HG02885 (cell line): ENCODE measurements around the gene FAM227A.

ENCODE experiments used
- ATAC-seq: cut with Tn5 transposase; IDR thresholded peaks from one replicate; pipeline ENCODE4 v1.9.1; 2021; ENCODE audit warnings: mild to moderate bottlenecking; ENCODE audit not compliant: unreplicated experiment, poor library complexity

The FAM227A gene

GRCh38 chr22:38564669-38565068 lies 91.5 kb downstream of the FAM227A start:
- no peak for ATAC-seq

GRCh38 chr22:38554281-38554680 lies 101.9 kb downstream of the FAM227A start:
- no peak for ATAC-seq

GRCh38 chr22:38549101-38549894 lies 106.9 kb downstream of the FAM227A start:
- ATAC-seq: no peak

GRCh38 chr22:38540701-38541100 lies 115.5 kb downstream of the FAM227A start:
- no peak for ATAC-seq

GRCh38 chr22:38531251-38531938 lies 124.8 kb downstream of the FAM227A start:
- ATAC-seq: no peak
